Stimulated activated CD4-positive, alpha-beta T cell treated with anti-CD3 and anti-CD28 coated beads, Interleukin-2, amount 100 ng/mL, for 24 hours (primary cell): ENCODE data around the gene ETNK2.
"Not testable (repeated sequence)": the region's sequence is repeated elsewhere in the genome, so short reads cannot be mapped to it uniquely, and the experiment has no call there.

Experiments used
- DNase-seq, 2 donors: peaks; one replicate each; pipeline ENCODE4 v3.0.0-alpha.2; 2020

ETNK2 gene

GRCh38 chr1:204094313-204094729 is 57.5 kb downstream of the ETNK2 start:
- no peak for DNase-seq

- no peak for DNase-seq
Observed at GRCh38 chr1:204093781-204094180, 58.1 kb downstream of the ETNK2 start.

GRCh38 chr1:204093421-204093717 is 58.5 kb downstream of the ETNK2 start:
- no peak for DNase-seq

GRCh38 chr1:204092632-204093420 is 59.0 kb downstream of the ETNK2 start:
- no peak for DNase-seq

- no peak for DNase-seq
Observed at GRCh38 chr1:204091787-204092312, 60.0 kb downstream of the ETNK2 start.

GRCh38 chr1:204091066-204091465 is 60.8 kb downstream of the ETNK2 start:
- no peak for DNase-seq

GRCh38 chr1:204090132-204090531 is 61.7 kb downstream of the ETNK2 start:
- not testable (repeated sequence) for DNase-seq

- DNase-seq: no peak
Observed at GRCh38 chr1:204089044-204089751, 62.6 kb downstream of the ETNK2 start.

- DNase-seq: no peak
Observed at GRCh38 chr1:204088596-204088995, 63.2 kb downstream of the ETNK2 start.

- no peak for DNase-seq
Observed at GRCh38 chr1:204087893-204088528, 63.8 kb downstream of the ETNK2 start.

- DNase-seq: no peak
Observed at GRCh38 chr1:204087181-204087892, 64.5 kb downstream of the ETNK2 start.

- DNase-seq: no peak
Observed at GRCh38 chr1:204085876-204086275, 66.0 kb downstream of the ETNK2 start.

GRCh38 chr1:204084247-204084772 is 67.5 kb downstream of the ETNK2 start:
- no peak for DNase-seq

GRCh38 chr1:204083491-204083890 is 68.4 kb downstream of the ETNK2 start:
- DNase-seq: no peak

GRCh38 chr1:204081791-204082513 is 69.9 kb downstream of the ETNK2 start:
- no peak for DNase-seq

GRCh38 chr1:204081164-204081790 is 70.6 kb downstream of the ETNK2 start:
- no peak for DNase-seq
